Measurements from ENCODE around the gene BCR.

GRCh38 chr22:23256986-23257888 is 76.9 kb downstream of the BCR start:
- TF ChIP-seq CTCF (IDR thresholded peaks at IDR 0.05) = no peak
- TF ChIP-seq POLR2A (IDR thresholded peaks at IDR 0.05) = no peak
- peak in 1 of 3 donors; percentile 48 for TF ChIP-seq POLR2AphosphoS5 (IDR thresholded peaks at IDR 0.05)
- TF ChIP-seq EP300 (IDR thresholded peaks at IDR 0.05) = no peak

Measured in suprapubic skin (tissue), 4 donors.